HepG2 (cell line): ENCODE results near the gene LPAR1. TPM values are rescaled to one million over a fixed set of nuclear protein-coding genes. Genes with fewer than 3 reads are reported as not detected.

Experiments used
- ATAC-seq: fragments of 200-7000 bp; cut with Tn5 transposase; 3 replicates; pipeline ENCODE4 v1.9.1; 2020; ENCODE audit warnings: mild to moderate bottlenecking, moderate library complexity
- BruUV-seq: library from RNA; stranded (reverse); fragments of 400-500 nt; replicated peaks from 2 replicates; lab custom pipeline; 2021; lab: Mats Ljungman, UMichigan
- CTCF ChIA-PET: fragments of 300-600 bp; formaldehyde crosslinking; extraction: SDS; loops from one replicate; lab custom pipeline; 2021; ENCODE audit warnings: low total read pairs, inconsistent platforms, low intra/inter-chr PET ratio; lab: Yijun Ruan, JAX
- POLR2A ChIA-PET: fragments of 350-600 bp; sonication (Branson Sonifier 250); formaldehyde crosslinking; loops from one replicate; lab custom pipeline; 2020; ENCODE audit warnings: antibody characterized with exemption, inconsistent platforms; lab: Yijun Ruan, JAX
- DNase-seq: peaks from one replicate; pipeline ENCODE4 v3.0.0-alpha.2; 2015; ENCODE audit warnings: low spot score
- FAIRE-seq: peaks from 3 replicates; lab custom pipeline; 2011; peaks lifted over from hg19 to GRCh38; lab: Jason Lieb, UNC
- H2AFZ ChIP-seq: one replicate; pipeline ENCODE4 v1.6.1; 2011; ENCODE audit warnings: low read length, inconsistent platforms
- H3K27ac ChIP-seq: fragments of 300-600 bp; 3 replicates; pipeline ENCODE4 v1.8.0; 2011; ENCODE audit warnings: mixed run types, mild to moderate bottlenecking, mixed read lengths, low read length, inconsistent platforms; ENCODE audit not compliant: insufficient read depth; ENCODE audit errors: extremely low read length
- H3K27me3 ChIP-seq, 2 experiments: fragments of 200-600 bp in 1 of 2; 2 replicates in 1 of 2; 3 replicates in 1 of 2; pipeline versions ENCODE4 v1.6.0 to v1.8.0; 2011; ENCODE audit warnings: low read length in 2 of 2, mild to moderate bottlenecking in 2 of 2, moderate library complexity in 2 of 2, inconsistent platforms in 1 of 2; ENCODE audit not compliant: insufficient read depth in 2 of 2, control insufficient read depth in 1 of 2
- H3K36me3 ChIP-seq, 2 experiments: fragments of 200-600 bp in 1 of 2; replicated peaks in 1 of 2; 2 replicates in 1 of 2; 3 replicates in 1 of 2; pipeline versions ENCODE4 v1.5.1 to v1.8.0; 2011; ENCODE audit warnings: low read length in 2 of 2, inconsistent platforms in 1 of 2; ENCODE audit not compliant: insufficient read depth in 2 of 2, control insufficient read depth in 1 of 2
- H3K4me1 ChIP-seq: 2 replicates; pipeline ENCODE4 v1.5.1; 2012; ENCODE audit warnings: low read length, inconsistent platforms; ENCODE audit not compliant: insufficient read depth
- H3K4me2 ChIP-seq: 2 replicates; pipeline ENCODE4 v1.6.0; 2011; ENCODE audit warnings: low read depth, low read length, inconsistent platforms
- H3K4me3 ChIP-seq, 3 experiments: fragments of 200-600 bp in 1 of 3; sonication (generic), shearing (Covaris generic) in 1 of 3; replicated peaks in 1 of 3; 2 replicates each; pipeline ENCODE4 v1.5.1; 2011 to 2016; ENCODE audit warnings: low read length in 3 of 3, inconsistent platforms in 2 of 3, low read depth in 2 of 3, mild to moderate bottlenecking in 2 of 3, control low read depth in 1 of 3, mixed read lengths in 1 of 3; ENCODE audit not compliant: insufficient read depth in 1 of 3
- H3K79me2 ChIP-seq: one replicate; pipeline ENCODE4 v1.6.1; 2011; ENCODE audit warnings: low read length, inconsistent platforms; ENCODE audit not compliant: insufficient read depth
- H3K9ac ChIP-seq: 2 replicates; pipeline ENCODE4 v1.6.0; 2011; ENCODE audit warnings: mild to moderate bottlenecking, low read depth, low read length, inconsistent platforms; ENCODE audit not compliant: insufficient read depth
- H3K9me3 ChIP-seq: 2 replicates; pipeline ENCODE4 v1.5.1; 2012; ENCODE audit warnings: mild to moderate bottlenecking, low read length
- H4K20me1 ChIP-seq: 2 replicates; pipeline ENCODE4 v1.6.0; 2011; ENCODE audit warnings: inconsistent platforms, mild to moderate bottlenecking, low read length, moderate library complexity; ENCODE audit not compliant: insufficient read depth
- ATAD3A ChIP-seq: sonication (generic); formaldehyde crosslinking; IDR thresholded peaks from 2 replicates; pipeline ENCODE4 v1.4.0; 2020; ENCODE audit warnings: missing genetic modification reagents
- BRF2 ChIP-seq: sonication (generic); formaldehyde crosslinking; IDR thresholded peaks from 2 replicates; pipeline ENCODE4 v1.8.1; 2022; ENCODE audit warnings: mild to moderate bottlenecking, missing genetic modification reagents
- CERS6 ChIP-seq: sonication (generic); formaldehyde crosslinking; IDR thresholded peaks from 2 replicates; pipeline ENCODE4 v1.5.0; 2020; ENCODE audit warnings: missing genetic modification reagents
- CHCHD3 ChIP-seq: sonication (generic); formaldehyde crosslinking; IDR thresholded peaks from 2 replicates; pipeline ENCODE4 v1.8.0; 2022; ENCODE audit warnings: mild to moderate bottlenecking, missing genetic modification reagents, moderate library complexity
- MED13 ChIP-seq: sonication (generic); formaldehyde crosslinking; IDR thresholded peaks from 2 replicates; pipeline ENCODE4 v1.5.0; 2020; ENCODE audit warnings: missing genetic modification reagents
- SNAPC2 ChIP-seq: sonication (generic); formaldehyde crosslinking; IDR thresholded peaks from 2 replicates; pipeline ENCODE4 v1.8.1; 2022; ENCODE audit warnings: mild to moderate bottlenecking, missing genetic modification reagents
- ZBTB3 ChIP-seq: sonication (generic); formaldehyde crosslinking; IDR thresholded peaks from 2 replicates; pipeline ENCODE4 v1.4.0; 2020; ENCODE audit warnings: low read depth, mild to moderate bottlenecking, moderate library complexity, missing genetic modification reagents, borderline replicate concordance
- ZBTB34 ChIP-seq: sonication (generic); formaldehyde crosslinking; IDR thresholded peaks from 2 replicates; pipeline ENCODE4 v1.8.0; 2022; ENCODE audit warnings: mild to moderate bottlenecking, missing genetic modification reagents
- ZBTB43 ChIP-seq: sonication (generic); formaldehyde crosslinking; conservative IDR thresholded peaks from 2 replicates; pipeline ENCODE4 v1.4.0; 2020; ENCODE audit warnings: missing genetic modification reagents
- ZBTB7A ChIP-seq: sonication (generic); formaldehyde crosslinking; IDR thresholded peaks from 2 replicates; pipeline ENCODE4 v1.8.0; 2022; ENCODE audit warnings: mild to moderate bottlenecking, missing genetic modification reagents
- ZMAT3 ChIP-seq: sonication (generic); formaldehyde crosslinking; conservative IDR thresholded peaks from 2 replicates; pipeline ENCODE4 v1.7.0; 2021; ENCODE audit warnings: missing genetic modification reagents
- ZNF230 ChIP-seq: sonication (generic); formaldehyde crosslinking; IDR thresholded peaks from 2 replicates; pipeline ENCODE4 v1.4.0; 2020; ENCODE audit warnings: mild to moderate bottlenecking, missing genetic modification reagents
- ZNF362 ChIP-seq: sonication (generic); formaldehyde crosslinking; IDR thresholded peaks from 2 replicates; pipeline ENCODE4 v1.4.0; 2020; ENCODE audit warnings: missing genetic modification reagents, mild to moderate bottlenecking, borderline replicate concordance
- ZNF577 ChIP-seq: sonication (generic); formaldehyde crosslinking; IDR thresholded peaks from 2 replicates; pipeline ENCODE4 v1.4.0; 2020; ENCODE audit warnings: mild to moderate bottlenecking, low read depth, missing genetic modification reagents, borderline replicate concordance
- ZNF652 ChIP-seq: IDR thresholded peaks from 2 replicates; pipeline ENCODE4 v1.6.1; 2016; ENCODE audit warnings: low read depth, borderline replicate concordance
- ZNF674 ChIP-seq: sonication (generic); formaldehyde crosslinking; IDR thresholded peaks from 2 replicates; pipeline ENCODE4 v1.5.0; 2020; ENCODE audit warnings: low read depth, mild to moderate bottlenecking, missing genetic modification reagents
- ZNF713 ChIP-seq: sonication (generic); formaldehyde crosslinking; IDR thresholded peaks from 2 replicates; pipeline ENCODE4 v1.4.0; 2020; ENCODE audit warnings: mild to moderate bottlenecking, missing genetic modification reagents
- ZNF720 ChIP-seq: sonication (generic); formaldehyde crosslinking; IDR thresholded peaks from 2 replicates; pipeline ENCODE4 v1.4.0; 2020; ENCODE audit warnings: missing genetic modification reagents
- ZNF724P ChIP-seq: sonication (generic); formaldehyde crosslinking; IDR thresholded peaks from 2 replicates; pipeline ENCODE4 v1.8.0; 2022; ENCODE audit warnings: missing genetic modification reagents, borderline replicate concordance
- ZNF788 ChIP-seq: sonication (generic); formaldehyde crosslinking; IDR thresholded peaks from 2 replicates; pipeline ENCODE4 v1.5.0; 2020; ENCODE audit warnings: mild to moderate bottlenecking, missing genetic modification reagents, borderline replicate concordance
- WGBS: methylation state at CpG from one replicate; pipeline ENCODE4 v1.1.6; 2017; ENCODE audit warnings: low lambda C conversion rate; 5-methylcytosine and 5-hydroxymethylcytosine counted together
- in situ Hi-C: cut with HindIII; loops from 2 replicates; pipeline ENCODE4 v1.10.0; 2017; ENCODE audit warnings: low pct_unique_long_range_greater_than_20kb; ENCODE audit not compliant: extremely low pct_ligation_motif_present
- intact Hi-C: fragments of 100-400 bp; cut with micrococcal nuclease; formaldehyde crosslinking; loops from one replicate; pipeline ENCODE4 v1.10.0; 2022; ENCODE audit not compliant: unreplicated experiment
- polyA plus RNA-seq, 8 experiments: library from polyadenylated mRNA; depleted of rRNA in 3 of 8; stranded (reverse) in 7 of 8; unstranded in 1 of 8; fragments of >200 nt; fragmentation: Illumina TruSeq in 4 of 8; extraction: Trizol in 4 of 8; gene quantifications; 2 replicates each; pipeline versions ENCODE4 v1.2.1 to v1.2.3, GENCODE V29; 2011 to 2016; ENCODE audit warnings: low read depth in 4 of 8, missing spikeins in 1 of 8, mixed read lengths in 1 of 8; ENCODE audit not compliant: insufficient read depth in 1 of 8
- total RNA-seq, 5 experiments: library from RNA; depleted of rRNA; stranded (reverse); fragments of >200 nt; fragmentation: Illumina TruSeq; extraction: Trizol; gene quantifications; 2 replicates each; pipeline ENCODE4 v1.2.3, GENCODE V29; 2016; ENCODE audit warnings: low read depth in 1 of 5

LPAR1 gene
- total and polyA plus RNA-seq, 2 of the 13 experiments (the other 11 are each of a cell fraction or from before 2014, with no cell fraction given) = not detected

GRCh38 chr9:110890416-110890815, 147.9 kb downstream of the LPAR1 start (continued):
- TF ChIP-seq ZNF674 (no peak), ZBTB3 (CRISPR knock-in tag) (no peak), ZNF652 (CRISPR knock-in tag) (no peak), ZNF720 (CRISPR knock-in tag) (no peak), ZNF788 (CRISPR knock-in tag) (no peak), ZMAT3 (no peak), ZNF724P (CRISPR knock-in tag) (no peak), ZBTB34 (CRISPR knock-in tag) (no peak)

- WGBS = 14% methylated on average over 3 of the region's 3 CpGs
- Histone ChIP-seq H3K9me3 (no peaks in the 10 kb centered on the region), H3K27ac (no peak overlapping the region), H4K20me1 (no peaks in the 10 kb centered on the region), H3K27me3 (no peaks in the 10 kb centered on the region), H3K36me3 (no peaks in the 10 kb centered on the region), H3K4me3 (no peak overlapping the region), H3K4me1 (no peaks in the 10 kb centered on the region), H3K4me2 (no peak overlapping the region), H2AFZ (no peak overlapping the region), H3K79me2 (no peaks in the 10 kb centered on the region), H3K9ac (no peak overlapping the region)
- no peak for FAIRE-seq
- ChIA-PET POLR2A (no interaction called here), CTCF (no interaction called here)
- TF ChIP-seq BRF2 (CRISPR knock-in tag) (no peak), MED13 (CRISPR knock-in tag) (no peak), ZNF362 (CRISPR knock-in tag) (no peak), ZBTB7A (CRISPR knock-in tag) (no peak), CERS6 (CRISPR knock-in tag) (no peak), ZNF230 (CRISPR knock-in tag) (no peak), ZBTB43 (CRISPR knock-in tag) (no peak), ZNF577 (CRISPR knock-in tag) (no peak), SNAPC2 (no peak), CHCHD3 (CRISPR knock-in tag) (no peak), ATAD3A (CRISPR knock-in tag) (no peak), ZNF713 (CRISPR knock-in tag) (no peak)
- ATAC-seq = no peak
- no peak for DNase-seq
- intact Hi-C loops = no loop called here
- BruUV-seq = no TSS peak
- in situ Hi-C loops = loop anchor here (25.0 kb wide), 1 partner anchor 400 kb away; no protein-coding TSS in a partner anchor
Measured at GRCh38 chr9:110887276-110887675, 151.0 kb downstream of the LPAR1 start.
